HG02610 (cell line): ENCODE measurements around the gene SERPINA12.

ENCODE experiments used
- ATAC-seq: cut with Tn5 transposase; IDR thresholded peaks from one replicate; pipeline ENCODE4 v1.9.1; 2021; ENCODE audit warnings: mild to moderate bottlenecking, moderate library complexity; ENCODE audit not compliant: unreplicated experiment

The SERPINA12 gene

GRCh38 chr14:94509356-94509755, at the start of gene SERPINA12:
Gene SERPINA12, minus strand, starts transcription at chr14:94509469. Its CDS starts 11,072 bp downstream, at chr14:94498397.
- no peak for ATAC-seq

GRCh38 chr14:94558842-94559241, 49.6 kb upstream of the SERPINA12 start:
- no peak for ATAC-seq

GRCh38 chr14:94557327-94557726, 48.1 kb upstream of the SERPINA12 start:
- ATAC-seq = no peak

- ATAC-seq = no peak
Measured at GRCh38 chr14:94555991-94556390, 46.7 kb upstream of the SERPINA12 start.

GRCh38 chr14:94550041-94550440, 40.8 kb upstream of the SERPINA12 start:
- no peak for ATAC-seq

- no peak for ATAC-seq
Measured at GRCh38 chr14:94548999-94549985, 40.0 kb upstream of the SERPINA12 start.

GRCh38 chr14:94548131-94548998, 39.1 kb upstream of the SERPINA12 start:
- no peak for ATAC-seq

- ATAC-seq = no peak
Measured at GRCh38 chr14:94547726-94548125, 38.5 kb upstream of the SERPINA12 start.

GRCh38 chr14:94547151-94547680, 37.9 kb upstream of the SERPINA12 start:
- no peak for ATAC-seq

- no peak for ATAC-seq
Measured at GRCh38 chr14:94545131-94545841, 36.0 kb upstream of the SERPINA12 start.

- no peak for ATAC-seq
Measured at GRCh38 chr14:94544726-94545125, 35.5 kb upstream of the SERPINA12 start.

GRCh38 chr14:94543449-94544124, 34.3 kb upstream of the SERPINA12 start:
- ATAC-seq = no peak

GRCh38 chr14:94542811-94543440, 33.7 kb upstream of the SERPINA12 start:
- no peak for ATAC-seq

- ATAC-seq = no peak
Measured at GRCh38 chr14:94542111-94542810, 33.0 kb upstream of the SERPINA12 start.

- no peak for ATAC-seq
Measured at GRCh38 chr14:94541234-94541975, 32.1 kb upstream of the SERPINA12 start.

GRCh38 chr14:94540031-94540794, 30.9 kb upstream of the SERPINA12 start:
- no peak for ATAC-seq

GRCh38 chr14:94539181-94539580, 29.9 kb upstream of the SERPINA12 start:
- ATAC-seq = no peak
